HepG2 (cell line): ENCODE measurements around the gene DAB2IP. TPM values are rescaled to one million over a fixed set of nuclear protein-coding genes. Genes with fewer than 3 reads are reported as not detected.
A peak's percentile ranks its signal among the peaks of the same experiment; 100 is the strongest.

Experiments used
- DPF2 ChIP-seq: sonication (generic); formaldehyde crosslinking; IDR thresholded peaks from 2 replicates; pipeline ENCODE4 v1.4.0; 2020; ENCODE audit warnings: mild to moderate bottlenecking, low read depth, missing genetic modification reagents, borderline replicate concordance
- KAT8 ChIP-seq: IDR thresholded peaks from 2 replicates; pipeline ENCODE4 v1.6.1; 2016; ENCODE audit warnings: missing genetic modification reagents, missing compliant biosample characterization
- KDM5B ChIP-seq: sonication (generic); formaldehyde crosslinking; IDR thresholded peaks from 2 replicates; pipeline ENCODE4 v1.4.0; 2020; ENCODE audit warnings: missing genetic modification reagents, mild to moderate bottlenecking, borderline replicate concordance
- NFRKB ChIP-seq: fragments of 450-650 bp; IDR thresholded peaks from 2 replicates; pipeline ENCODE4 v1.6.1; 2017
- SNAPC2 ChIP-seq: sonication (generic); formaldehyde crosslinking; IDR thresholded peaks from 2 replicates; pipeline ENCODE4 v1.8.1; 2022; ENCODE audit warnings: mild to moderate bottlenecking, missing genetic modification reagents
- STAT5B ChIP-seq: sonication (generic); formaldehyde crosslinking; IDR thresholded peaks from 2 replicates; pipeline ENCODE4 v1.4.0; 2020; ENCODE audit warnings: missing genetic modification reagents
- ZBTB40 ChIP-seq, 2 experiments: fragments of 450-650 bp in 1 of 2; sonication (generic) in 1 of 2; formaldehyde crosslinking in 1 of 2; IDR thresholded peaks; 2 replicates each; pipeline versions ENCODE4 v1.6.1 to v1.8.0; 2016 to 2022; ENCODE audit warnings: antibody characterized with exemption in 1 of 2, mild to moderate bottlenecking in 1 of 2, missing genetic modification reagents in 1 of 2
- ZMYM3 ChIP-seq: sonication (generic); formaldehyde crosslinking; IDR thresholded peaks from 2 replicates; pipeline ENCODE4 v1.5.1; 2020; ENCODE audit warnings: mild to moderate bottlenecking, missing genetic modification reagents
- ZSCAN29 ChIP-seq: sonication (generic); formaldehyde crosslinking; conservative IDR thresholded peaks from 2 replicates; pipeline ENCODE4 v1.4.0; 2020; ENCODE audit warnings: mild to moderate bottlenecking, missing genetic modification reagents
- polyA plus RNA-seq, 8 experiments: library from polyadenylated mRNA; depleted of rRNA in 3 of 8; stranded (reverse) in 7 of 8; unstranded in 1 of 8; fragments of >200 nt; fragmentation: Illumina TruSeq in 4 of 8; extraction: Trizol in 4 of 8; gene quantifications; 2 replicates each; pipeline versions ENCODE4 v1.2.1 to v1.2.3, GENCODE V29; 2011 to 2016; ENCODE audit warnings: low read depth in 4 of 8, missing spikeins in 1 of 8, mixed read lengths in 1 of 8; ENCODE audit not compliant: insufficient read depth in 1 of 8
- total RNA-seq, 5 experiments: library from RNA; depleted of rRNA; stranded (reverse); fragments of >200 nt; fragmentation: Illumina TruSeq; extraction: Trizol; gene quantifications; 2 replicates each; pipeline ENCODE4 v1.2.3, GENCODE V29; 2016; ENCODE audit warnings: low read depth in 1 of 5
- TF ChIP-seq, protein P1 (sequence below): IDR thresholded peaks from 2 replicates; pipeline ENCODE4 v1.6.1; 2018; ENCODE audit warnings: missing genetic modification reagents
- TF ChIP-seq, protein P2 (sequence below): sonication (generic); formaldehyde crosslinking; IDR thresholded peaks from 2 replicates; pipeline ENCODE4 v1.4.0; 2020; ENCODE audit warnings: missing genetic modification reagents
- TF ChIP-seq, protein P3 (sequence below): sonication (generic); formaldehyde crosslinking; IDR thresholded peaks from 2 replicates; pipeline ENCODE4 v1.9.0; 2022; ENCODE audit warnings: missing genetic modification reagents, mild to moderate bottlenecking, borderline replicate concordance
- TF ChIP-seq, protein P4 (sequence below): sonication (generic); formaldehyde crosslinking; IDR thresholded peaks from 2 replicates; pipeline ENCODE4 v1.8.0; 2022; ENCODE audit warnings: missing genetic modification reagents, mild to moderate bottlenecking, moderate library complexity, borderline replicate concordance

The DAB2IP gene
- total and polyA plus RNA-seq, 2 of the 13 experiments (the other 11 are each of a cell fraction or from before 2014, with no cell fraction given), result 25.3 to 37.9 TPM

DNA sequence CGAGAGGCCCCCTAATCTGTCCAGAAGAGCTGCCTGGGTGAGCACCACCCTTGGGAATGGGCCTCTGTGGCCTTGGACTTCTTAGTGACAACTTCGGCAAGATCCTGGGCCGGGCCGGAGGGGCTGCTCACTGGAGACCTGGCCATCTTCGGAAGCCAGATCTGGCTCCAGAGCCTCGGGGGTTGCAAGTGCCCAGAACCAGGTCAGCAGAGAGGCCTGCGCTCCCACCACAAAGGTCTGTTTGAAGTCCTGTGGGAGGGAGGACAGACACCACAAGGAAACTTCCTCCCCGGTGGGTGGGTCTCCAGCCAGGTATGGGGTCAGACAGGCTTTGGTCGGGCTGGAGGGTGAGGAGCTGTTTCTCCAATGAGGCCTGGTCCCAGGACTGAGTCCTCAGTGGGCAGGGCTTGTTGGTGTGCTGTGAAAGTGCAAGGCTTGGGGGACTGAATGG lies 86.1 kb downstream of the DAB2IP start (continued):
- TF ChIP-seq ZBTB40 (IDR thresholded peaks at IDR 0.05), result no peak
- TF ChIP-seq ZBTB40 (CRISPR knock-in tag; IDR thresholded peaks at IDR 0.05), result peak; percentile 29; the same call in 1 of the 2 replicates
- TF ChIP-seq SNAPC2 (CRISPR knock-in tag), result no peak
- TF ChIP-seq STAT5B (CRISPR knock-in tag), result no peak
- no peak for TF ChIP-seq KAT8
- TF ChIP-seq NFRKB, result no peak
- TF ChIP-seq ZSCAN29 (CRISPR knock-in tag), result no peak
- TF ChIP-seq, protein P1, sequence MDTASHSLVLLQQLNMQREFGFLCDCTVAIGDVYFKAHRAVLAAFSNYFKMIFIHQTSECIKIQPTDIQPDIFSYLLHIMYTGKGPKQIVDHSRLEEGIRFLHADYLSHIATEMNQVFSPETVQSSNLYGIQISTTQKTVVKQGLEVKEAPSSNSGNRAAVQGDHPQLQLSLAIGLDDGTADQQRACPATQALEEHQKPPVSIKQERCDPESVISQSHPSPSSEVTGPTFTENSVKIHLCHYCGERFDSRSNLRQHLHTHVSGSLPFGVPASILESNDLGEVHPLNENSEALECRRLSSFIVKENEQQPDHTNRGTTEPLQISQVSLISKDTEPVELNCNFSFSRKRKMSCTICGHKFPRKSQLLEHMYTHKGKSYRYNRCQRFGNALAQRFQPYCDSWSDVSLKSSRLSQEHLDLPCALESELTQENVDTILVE (CRISPR knock-in tag), result no peak
- TF ChIP-seq, protein P2, sequence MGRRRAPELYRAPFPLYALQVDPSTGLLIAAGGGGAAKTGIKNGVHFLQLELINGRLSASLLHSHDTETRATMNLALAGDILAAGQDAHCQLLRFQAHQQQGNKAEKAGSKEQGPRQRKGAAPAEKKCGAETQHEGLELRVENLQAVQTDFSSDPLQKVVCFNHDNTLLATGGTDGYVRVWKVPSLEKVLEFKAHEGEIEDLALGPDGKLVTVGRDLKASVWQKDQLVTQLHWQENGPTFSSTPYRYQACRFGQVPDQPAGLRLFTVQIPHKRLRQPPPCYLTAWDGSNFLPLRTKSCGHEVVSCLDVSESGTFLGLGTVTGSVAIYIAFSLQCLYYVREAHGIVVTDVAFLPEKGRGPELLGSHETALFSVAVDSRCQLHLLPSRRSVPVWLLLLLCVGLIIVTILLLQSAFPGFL, result no peak
- TF ChIP-seq, protein P3, sequence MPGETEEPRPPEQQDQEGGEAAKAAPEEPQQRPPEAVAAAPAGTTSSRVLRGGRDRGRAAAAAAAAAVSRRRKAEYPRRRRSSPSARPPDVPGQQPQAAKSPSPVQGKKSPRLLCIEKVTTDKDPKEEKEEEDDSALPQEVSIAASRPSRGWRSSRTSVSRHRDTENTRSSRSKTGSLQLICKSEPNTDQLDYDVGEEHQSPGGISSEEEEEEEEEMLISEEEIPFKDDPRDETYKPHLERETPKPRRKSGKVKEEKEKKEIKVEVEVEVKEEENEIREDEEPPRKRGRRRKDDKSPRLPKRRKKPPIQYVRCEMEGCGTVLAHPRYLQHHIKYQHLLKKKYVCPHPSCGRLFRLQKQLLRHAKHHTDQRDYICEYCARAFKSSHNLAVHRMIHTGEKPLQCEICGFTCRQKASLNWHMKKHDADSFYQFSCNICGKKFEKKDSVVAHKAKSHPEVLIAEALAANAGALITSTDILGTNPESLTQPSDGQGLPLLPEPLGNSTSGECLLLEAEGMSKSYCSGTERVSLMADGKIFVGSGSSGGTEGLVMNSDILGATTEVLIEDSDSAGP (CRISPR knock-in tag), result peak; percentile 78; the same call in 1 of the 2 replicates
- TF ChIP-seq, protein P4, sequence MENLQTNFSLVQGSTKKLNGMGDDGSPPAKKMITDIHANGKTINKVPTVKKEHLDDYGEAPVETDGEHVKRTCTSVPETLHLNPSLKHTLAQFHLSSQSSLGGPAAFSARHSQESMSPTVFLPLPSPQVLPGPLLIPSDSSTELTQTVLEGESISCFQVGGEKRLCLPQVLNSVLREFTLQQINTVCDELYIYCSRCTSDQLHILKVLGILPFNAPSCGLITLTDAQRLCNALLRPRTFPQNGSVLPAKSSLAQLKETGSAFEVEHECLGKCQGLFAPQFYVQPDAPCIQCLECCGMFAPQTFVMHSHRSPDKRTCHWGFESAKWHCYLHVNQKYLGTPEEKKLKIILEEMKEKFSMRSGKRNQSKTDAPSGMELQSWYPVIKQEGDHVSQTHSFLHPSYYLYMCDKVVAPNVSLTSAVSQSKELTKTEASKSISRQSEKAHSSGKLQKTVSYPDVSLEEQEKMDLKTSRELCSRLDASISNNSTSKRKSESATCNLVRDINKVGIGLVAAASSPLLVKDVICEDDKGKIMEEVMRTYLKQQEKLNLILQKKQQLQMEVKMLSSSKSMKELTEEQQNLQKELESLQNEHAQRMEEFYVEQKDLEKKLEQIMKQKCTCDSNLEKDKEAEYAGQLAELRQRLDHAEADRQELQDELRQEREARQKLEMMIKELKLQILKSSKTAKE, result no peak
- TF ChIP-seq ZMYM3 (CRISPR knock-in tag), result no peak
- TF ChIP-seq DPF2, result no peak
- peak; percentile 8; the same call in 1 of the 2 replicates for TF ChIP-seq KDM5B (CRISPR knock-in tag)
